Gastrocnemius medialis (tissue), 4 donors: ENCODE results near the gene LRRFIP1.

ENCODE experiments used
- POLR2A ChIP-seq, 2 donors: fragments of 450-650 bp; IDR thresholded peaks; one replicate each; pipeline ENCODE4 v1.6.1; 2017; ENCODE audit warnings: antibody characterized with exemption in 2 of 2, mild to moderate bottlenecking in 2 of 2, moderate library complexity in 2 of 2
- TF ChIP-seq, protein P1 (sequence below), 5 experiments: fragments of 450-650 bp in 3 of 5; fragments of 200-600 bp in 2 of 5; sonication (generic) in 2 of 5; IDR thresholded peaks in 4 of 5; conservative IDR thresholded peaks in 1 of 5; 1 replicate in 4 of 5; 2 replicates in 1 of 5; pipeline ENCODE4 v1.5.1; 2016 to 2019; ENCODE audit warnings: antibody characterized with exemption in 5 of 5, mild to moderate bottlenecking in 3 of 5, moderate library complexity in 3 of 5

DNA sequence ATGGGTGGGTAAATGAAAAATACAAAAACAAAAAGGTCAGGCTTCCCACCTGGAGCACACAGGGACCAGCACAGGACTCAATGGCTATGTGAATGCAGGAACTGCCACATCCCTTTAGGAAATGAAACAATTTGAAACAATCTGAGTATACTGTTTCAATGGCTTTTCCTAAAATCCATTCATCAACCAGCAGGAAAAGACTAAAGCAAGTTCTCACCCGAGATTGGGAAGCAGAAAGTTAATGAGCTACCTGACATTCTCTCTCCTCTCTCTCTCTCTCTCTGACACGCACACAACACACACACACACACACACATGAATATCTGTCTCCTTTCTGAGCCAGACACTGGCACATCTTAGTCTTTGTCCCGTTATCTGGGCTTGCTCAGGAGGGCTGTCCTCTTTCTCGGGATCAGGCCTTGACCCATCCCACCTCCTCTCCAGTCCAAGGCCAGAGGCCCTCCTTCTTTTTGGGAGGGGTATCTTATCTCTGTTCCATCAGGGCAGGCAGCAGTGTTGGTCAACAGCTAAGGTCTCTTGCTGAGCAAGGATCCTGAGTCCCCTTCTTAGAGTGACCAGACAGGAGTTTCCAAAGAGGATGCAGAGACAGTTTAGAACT, 11.6 kb upstream of the LRRFIP1 start:
- TF ChIP-seq, protein P1, sequence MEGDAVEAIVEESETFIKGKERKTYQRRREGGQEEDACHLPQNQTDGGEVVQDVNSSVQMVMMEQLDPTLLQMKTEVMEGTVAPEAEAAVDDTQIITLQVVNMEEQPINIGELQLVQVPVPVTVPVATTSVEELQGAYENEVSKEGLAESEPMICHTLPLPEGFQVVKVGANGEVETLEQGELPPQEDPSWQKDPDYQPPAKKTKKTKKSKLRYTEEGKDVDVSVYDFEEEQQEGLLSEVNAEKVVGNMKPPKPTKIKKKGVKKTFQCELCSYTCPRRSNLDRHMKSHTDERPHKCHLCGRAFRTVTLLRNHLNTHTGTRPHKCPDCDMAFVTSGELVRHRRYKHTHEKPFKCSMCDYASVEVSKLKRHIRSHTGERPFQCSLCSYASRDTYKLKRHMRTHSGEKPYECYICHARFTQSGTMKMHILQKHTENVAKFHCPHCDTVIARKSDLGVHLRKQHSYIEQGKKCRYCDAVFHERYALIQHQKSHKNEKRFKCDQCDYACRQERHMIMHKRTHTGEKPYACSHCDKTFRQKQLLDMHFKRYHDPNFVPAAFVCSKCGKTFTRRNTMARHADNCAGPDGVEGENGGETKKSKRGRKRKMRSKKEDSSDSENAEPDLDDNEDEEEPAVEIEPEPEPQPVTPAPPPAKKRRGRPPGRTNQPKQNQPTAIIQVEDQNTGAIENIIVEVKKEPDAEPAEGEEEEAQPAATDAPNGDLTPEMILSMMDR (IDR thresholded peaks at IDR 0.05 in 4 of 5, conservative IDR thresholded peaks at IDR 0.05 in 1 of 5), result no peak
- no peak for TF ChIP-seq POLR2A (IDR thresholded peaks at IDR 0.05)
